ENCODE results near the gene STON2.
"Not testable (repeated sequence)": the region's sequence is repeated elsewhere in the genome, so short reads cannot be mapped to it uniquely, and the experiment has no call there.

STON2 gene

GRCh38 chr14:81388336-81388735 lies 11.8 kb downstream of the STON2 start:
- DNase-seq (ENCODE audit: extremely low spot score, insufficient read length, low read depth) (no peak), FAIRE-seq (no peak)

- no peak for FAIRE-seq
- no peak for DNase-seq (ENCODE audit: extremely low spot score, insufficient read length, low read depth)
Measured at GRCh38 chr14:81386290-81386745, 13.8 kb downstream of the STON2 start.

- DNase-seq (ENCODE audit: extremely low spot score, insufficient read length, low read depth): no peak
- FAIRE-seq: no peak
Measured at GRCh38 chr14:81385886-81386285, 14.2 kb downstream of the STON2 start.

GRCh38 chr14:81385419-81385818 lies 14.7 kb downstream of the STON2 start:
- FAIRE-seq (no peak), DNase-seq (ENCODE audit: extremely low spot score, insufficient read length, low read depth) (no peak)

GRCh38 chr14:81384900-81385299 lies 15.2 kb downstream of the STON2 start:
- FAIRE-seq (no peak), DNase-seq (ENCODE audit: extremely low spot score, insufficient read length, low read depth) (no peak)

GRCh38 chr14:81382517-81383225 lies 17.5 kb downstream of the STON2 start:
- no peak for FAIRE-seq

GRCh38 chr14:81380009-81380408 lies 20.1 kb downstream of the STON2 start:
- DNase-seq (ENCODE audit: extremely low spot score, insufficient read length, low read depth); FAIRE-seq: not testable (repeated sequence)

More at GRCh38 chr14:81382517-81383225, 17.5 kb downstream of the STON2 start:
- no peak for DNase-seq (ENCODE audit: extremely low spot score, insufficient read length, low read depth)

- DNase-seq (ENCODE audit: extremely low spot score, insufficient read length, low read depth) (no peak), FAIRE-seq (no peak)
Measured at GRCh38 chr14:81371802-81372201, 28.3 kb downstream of the STON2 start.

GRCh38 chr14:81367563-81367962 lies 32.6 kb downstream of the STON2 start:
- no peak for FAIRE-seq
- DNase-seq (ENCODE audit: extremely low spot score, insufficient read length, low read depth): no peak

GRCh38 chr14:81366884-81367283 lies 33.2 kb downstream of the STON2 start:
- DNase-seq (ENCODE audit: extremely low spot score, insufficient read length, low read depth): no peak
- FAIRE-seq: no peak

- DNase-seq (ENCODE audit: extremely low spot score, insufficient read length, low read depth): no peak
- no peak for FAIRE-seq
Measured at GRCh38 chr14:81366214-81366613, 33.9 kb downstream of the STON2 start.

- no peak for DNase-seq (ENCODE audit: extremely low spot score, insufficient read length, low read depth)
Measured at GRCh38 chr14:81363746-81364378, 36.3 kb downstream of the STON2 start.

GRCh38 chr14:81353691-81354323 lies 46.3 kb downstream of the STON2 start:
- no peak for FAIRE-seq
- no peak for DNase-seq (ENCODE audit: extremely low spot score, insufficient read length, low read depth)

More at GRCh38 chr14:81363746-81364378, 36.3 kb downstream of the STON2 start:
- FAIRE-seq: no peak

GRCh38 chr14:81352413-81352812 lies 47.7 kb downstream of the STON2 start:
- FAIRE-seq: no peak

GRCh38 chr14:81351205-81351604 lies 48.9 kb downstream of the STON2 start:
- no peak for FAIRE-seq
- DNase-seq (ENCODE audit: extremely low spot score, insufficient read length, low read depth): no peak

More at GRCh38 chr14:81352413-81352812, 47.7 kb downstream of the STON2 start:
- DNase-seq (ENCODE audit: extremely low spot score, insufficient read length, low read depth): no peak

- DNase-seq (ENCODE audit: extremely low spot score, insufficient read length, low read depth) (no peak), FAIRE-seq (no peak)
Measured at GRCh38 chr14:81350344-81351130, 49.6 kb downstream of the STON2 start.

GRCh38 chr14:81348061-81348460 lies 52.1 kb downstream of the STON2 start:
- peak; percentile 56 for FAIRE-seq

GRCh38 chr14:81345781-81346180 lies 54.3 kb downstream of the STON2 start:
- FAIRE-seq (no peak), DNase-seq (ENCODE audit: extremely low spot score, insufficient read length, low read depth) (no peak)

More at GRCh38 chr14:81348061-81348460, 52.1 kb downstream of the STON2 start:
- no peak for DNase-seq (ENCODE audit: extremely low spot score, insufficient read length, low read depth)

- DNase-seq (ENCODE audit: extremely low spot score, insufficient read length, low read depth): no peak
- no peak for FAIRE-seq
Measured at GRCh38 chr14:81344481-81345160, 55.5 kb downstream of the STON2 start.

- FAIRE-seq: no peak
- DNase-seq (ENCODE audit: extremely low spot score, insufficient read length, low read depth): no peak
Measured at GRCh38 chr14:81343701-81344100, 56.4 kb downstream of the STON2 start.
